Measurements from ENCODE around the gene TSKS.

DNA sequence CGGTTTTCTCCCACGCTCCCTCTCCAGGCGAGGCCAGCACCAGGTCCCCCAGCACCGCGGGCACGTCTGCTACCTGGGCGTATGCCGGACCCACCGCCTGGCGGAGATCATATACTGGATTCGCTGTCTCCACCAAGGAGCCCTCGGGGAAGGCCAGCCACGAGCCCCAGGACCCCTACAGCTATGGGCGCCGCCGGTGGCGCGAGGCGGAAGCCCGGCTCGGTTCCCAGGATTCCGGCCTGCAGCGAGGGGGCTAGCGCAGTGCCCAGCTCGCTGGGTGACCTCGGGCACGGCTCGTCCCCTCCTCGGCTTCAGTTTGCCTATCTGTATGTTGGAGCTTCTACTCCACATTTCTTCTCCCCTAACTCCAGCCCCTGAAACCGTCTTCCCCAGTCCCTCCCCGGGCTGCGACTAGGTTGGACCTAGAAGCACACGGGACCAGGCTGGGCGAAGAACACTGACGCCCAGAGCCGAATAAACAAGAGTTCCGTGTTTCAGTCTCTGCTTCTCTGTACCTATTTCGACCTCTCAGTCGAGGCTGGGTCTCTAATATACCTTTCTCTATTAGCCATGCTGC lies 72.9 kb downstream of the TSKS start:
- TF ChIP-seq, protein P1, sequence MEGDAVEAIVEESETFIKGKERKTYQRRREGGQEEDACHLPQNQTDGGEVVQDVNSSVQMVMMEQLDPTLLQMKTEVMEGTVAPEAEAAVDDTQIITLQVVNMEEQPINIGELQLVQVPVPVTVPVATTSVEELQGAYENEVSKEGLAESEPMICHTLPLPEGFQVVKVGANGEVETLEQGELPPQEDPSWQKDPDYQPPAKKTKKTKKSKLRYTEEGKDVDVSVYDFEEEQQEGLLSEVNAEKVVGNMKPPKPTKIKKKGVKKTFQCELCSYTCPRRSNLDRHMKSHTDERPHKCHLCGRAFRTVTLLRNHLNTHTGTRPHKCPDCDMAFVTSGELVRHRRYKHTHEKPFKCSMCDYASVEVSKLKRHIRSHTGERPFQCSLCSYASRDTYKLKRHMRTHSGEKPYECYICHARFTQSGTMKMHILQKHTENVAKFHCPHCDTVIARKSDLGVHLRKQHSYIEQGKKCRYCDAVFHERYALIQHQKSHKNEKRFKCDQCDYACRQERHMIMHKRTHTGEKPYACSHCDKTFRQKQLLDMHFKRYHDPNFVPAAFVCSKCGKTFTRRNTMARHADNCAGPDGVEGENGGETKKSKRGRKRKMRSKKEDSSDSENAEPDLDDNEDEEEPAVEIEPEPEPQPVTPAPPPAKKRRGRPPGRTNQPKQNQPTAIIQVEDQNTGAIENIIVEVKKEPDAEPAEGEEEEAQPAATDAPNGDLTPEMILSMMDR (IDR thresholded peaks at IDR 0.05): peak in 1 of 3 experiments; percentile 7
- TF ChIP-seq POLR2A (IDR thresholded peaks at IDR 0.05): no peak

Measured in testis (tissue), 2 donors.